Astrocyte (in vitro differentiated cells and primary cell): ENCODE results near the gene GGCX. TPM values are rescaled to one million over a fixed set of nuclear protein-coding genes. Genes with fewer than 3 reads are reported as not detected.
"Not testable (repeated sequence)": the region's sequence is repeated elsewhere in the genome, so short reads cannot be mapped to it uniquely, and the experiment has no call there.

Experiments
- DNase-seq: peaks from one replicate; pipeline ENCODE4 v3.0.0-alpha.2; 2010; ENCODE audit warnings: low read depth
- FAIRE-seq: peaks from 2 replicates; lab custom pipeline; 2011; peaks lifted over from hg19 to GRCh38; lab: Jason Lieb, UNC
- H2AFZ ChIP-seq: 2 replicates; pipeline ENCODE4 v1.6.0; 2012; ENCODE audit warnings: low read depth, low read length, inconsistent platforms
- H3K27ac ChIP-seq: 2 replicates; pipeline ENCODE4 v1.5.1; 2011; ENCODE audit warnings: low read depth, low read length, inconsistent platforms
- H3K27me3 ChIP-seq: 2 replicates; pipeline ENCODE4 v1.6.0; 2011; ENCODE audit warnings: low read length, inconsistent platforms; ENCODE audit not compliant: insufficient read depth
- H3K36me3 ChIP-seq: 2 replicates; pipeline ENCODE4 v1.5.1; 2011; ENCODE audit warnings: low read length, inconsistent platforms; ENCODE audit not compliant: insufficient read depth
- H3K4me1 ChIP-seq: 2 replicates; pipeline ENCODE4 v1.5.1; 2011; ENCODE audit warnings: low read length, inconsistent platforms; ENCODE audit not compliant: insufficient read depth
- H3K4me2 ChIP-seq: 2 replicates; pipeline ENCODE4 v1.6.0; 2012; ENCODE audit warnings: low read length, inconsistent platforms
- H3K4me3 ChIP-seq: 2 replicates; pipeline ENCODE4 v1.5.1; 2011; ENCODE audit warnings: low read depth, mild to moderate bottlenecking, low read length, inconsistent platforms; ENCODE audit not compliant: insufficient read depth
- H3K79me2 ChIP-seq: 2 replicates; pipeline ENCODE4 v1.6.0; 2012; ENCODE audit warnings: mild to moderate bottlenecking, low read length, inconsistent platforms; ENCODE audit not compliant: insufficient read depth
- H3K9ac ChIP-seq: 2 replicates; pipeline ENCODE4 v1.6.0; 2012; ENCODE audit warnings: mild to moderate bottlenecking, low read length, inconsistent platforms
- H3K9me3 ChIP-seq: 2 replicates; pipeline ENCODE4 v1.5.1; 2012; ENCODE audit warnings: low read depth, mild to moderate bottlenecking, low read length, inconsistent platforms; ENCODE audit not compliant: insufficient read depth
- H4K20me1 ChIP-seq: 2 replicates; pipeline ENCODE4 v1.6.0; 2012; ENCODE audit warnings: low read length, inconsistent platforms; ENCODE audit not compliant: insufficient read depth
- H3K27ac Mint-ChIP-seq: one replicate; pipeline ENCODE4 v1.8.0; 2021; ENCODE audit warnings: mild to moderate bottlenecking, mixed read lengths; ENCODE audit not compliant: unreplicated experiment
- H3K27me3 Mint-ChIP-seq: one replicate; pipeline ENCODE4 v1.8.0; 2021; ENCODE audit warnings: low read depth, mixed read lengths; ENCODE audit not compliant: unreplicated experiment
- H3K36me3 Mint-ChIP-seq: one replicate; pipeline ENCODE4 v1.8.0; 2021; ENCODE audit warnings: low read depth, mixed read lengths; ENCODE audit not compliant: unreplicated experiment
- H3K4me1 Mint-ChIP-seq: one replicate; pipeline ENCODE4 v1.8.0; 2021; ENCODE audit warnings: low read depth, mixed read lengths; ENCODE audit not compliant: unreplicated experiment
- H3K4me3 Mint-ChIP-seq: one replicate; pipeline ENCODE4 v1.8.0; 2021; ENCODE audit warnings: mild to moderate bottlenecking, moderate library complexity, mixed read lengths; ENCODE audit not compliant: unreplicated experiment
- H3K9me3 Mint-ChIP-seq: one replicate; pipeline ENCODE4 v1.8.0; 2021; ENCODE audit warnings: mild to moderate bottlenecking, mixed read lengths; ENCODE audit not compliant: unreplicated experiment
- CTCF ChIP-seq: IDR thresholded peaks from 2 replicates; pipeline ENCODE4 v1.5.1; 2011; ENCODE audit warnings: low read depth, mild to moderate bottlenecking, inconsistent platforms, low read length, moderate library complexity; ENCODE audit not compliant: insufficient read depth
- EZH2 ChIP-seq: IDR thresholded peaks from 2 replicates; pipeline ENCODE4 v1.6.1; 2012; ENCODE audit warnings: mild to moderate bottlenecking, low read length, inconsistent platforms; ENCODE audit not compliant: insufficient read depth
- total RNA-seq: library from RNA; stranded (reverse); gene quantifications from 2 replicates; pipeline ENCODE4 v1.2.1, GENCODE V29; 2021

The GGCX gene
- total RNA-seq, 1 donor from 2014 or later: 79.0 TPM

GRCh38 chr2:85545780-85546240 is 15.5 kb downstream of the GGCX start:
- Histone ChIP-seq H3K4me2 (no peak overlapping the region), H2AFZ (no peak overlapping the region), H3K4me3 (no peak overlapping the region), H3K9me3 (no peaks in the 10 kb centered on the region), H4K20me1 (peaks cover 69% of the 10 kb centered on the region), H3K9ac (no peak overlapping the region), H3K36me3 (peaks cover 66% of the 10 kb centered on the region), H3K27ac (no peak overlapping the region), H3K79me2 (peaks cover 25% of the 10 kb centered on the region), H3K4me1 (peaks cover 25% of the 10 kb centered on the region), H3K27me3 (no peaks in the 10 kb centered on the region)
- Mint-ChIP-seq H3K27ac (no peak overlapping the region), H3K36me3 (peaks cover 33% of the 10 kb centered on the region), H3K9me3 (no peaks in the 10 kb centered on the region), H3K4me3 (no peak overlapping the region), H3K27me3 (no peaks in the 10 kb centered on the region), H3K4me1 (peaks cover 42% of the 10 kb centered on the region)
- no peak for DNase-seq
- no peak for FAIRE-seq
- TF ChIP-seq CTCF (no peak), EZH2 (no peak)

- H3K9me3 ChIP-seq, H2AFZ ChIP-seq, H3K4me3 Mint-ChIP-seq, H3K27me3 ChIP-seq, DNase-seq, H3K4me2 ChIP-seq, H3K9ac ChIP-seq, H3K4me3 ChIP-seq, H3K27me3 Mint-ChIP-seq, H3K9me3 Mint-ChIP-seq, H3K27ac ChIP-seq, H3K27ac Mint-ChIP-seq, FAIRE-seq: not testable (repeated sequence)
- Histone ChIP-seq H3K36me3 (peaks cover 64% of the 10 kb centered on the region), H3K79me2 (peaks cover 32% of the 10 kb centered on the region), H4K20me1 (peaks cover 76% of the 10 kb centered on the region), H3K4me1 (peaks cover 19% of the 10 kb centered on the region)
- peaks cover 37% of the 10 kb centered on the region for H3K4me1 Mint-ChIP-seq
- H3K36me3 Mint-ChIP-seq: peaks cover 35% of the 10 kb centered on the region
Observed at GRCh38 chr2:85544915-85545779, 16.1 kb downstream of the GGCX start.

- not testable (repeated sequence) for H3K4me2 ChIP-seq, H3K9ac ChIP-seq, H3K4me3 ChIP-seq, H2AFZ ChIP-seq, H3K27me3 ChIP-seq, H3K9me3 Mint-ChIP-seq, DNase-seq, H3K9me3 ChIP-seq, H3K27ac ChIP-seq, H3K27me3 Mint-ChIP-seq, FAIRE-seq
- peaks cover 64% of the 10 kb centered on the region for H3K36me3 ChIP-seq
- peaks cover 30% of the 10 kb centered on the region for H3K4me1 Mint-ChIP-seq
- peaks cover 30% of the 10 kb centered on the region for H3K36me3 Mint-ChIP-seq
- peaks cover 41% of the 10 kb centered on the region for H3K79me2 ChIP-seq
- H3K4me1 ChIP-seq: peaks cover 14% of the 10 kb centered on the region
- H4K20me1 ChIP-seq: peaks cover 85% of the 10 kb centered on the region
- H3K27ac Mint-ChIP-seq: peak overlapping the region; percentile 50
- H3K4me3 Mint-ChIP-seq: peak overlapping the region; percentile 34
Observed at GRCh38 chr2:85544254-85544691, 17.0 kb downstream of the GGCX start.
